ENCODE data around the gene HOXB4.

Gene HOXB4

DNA sequence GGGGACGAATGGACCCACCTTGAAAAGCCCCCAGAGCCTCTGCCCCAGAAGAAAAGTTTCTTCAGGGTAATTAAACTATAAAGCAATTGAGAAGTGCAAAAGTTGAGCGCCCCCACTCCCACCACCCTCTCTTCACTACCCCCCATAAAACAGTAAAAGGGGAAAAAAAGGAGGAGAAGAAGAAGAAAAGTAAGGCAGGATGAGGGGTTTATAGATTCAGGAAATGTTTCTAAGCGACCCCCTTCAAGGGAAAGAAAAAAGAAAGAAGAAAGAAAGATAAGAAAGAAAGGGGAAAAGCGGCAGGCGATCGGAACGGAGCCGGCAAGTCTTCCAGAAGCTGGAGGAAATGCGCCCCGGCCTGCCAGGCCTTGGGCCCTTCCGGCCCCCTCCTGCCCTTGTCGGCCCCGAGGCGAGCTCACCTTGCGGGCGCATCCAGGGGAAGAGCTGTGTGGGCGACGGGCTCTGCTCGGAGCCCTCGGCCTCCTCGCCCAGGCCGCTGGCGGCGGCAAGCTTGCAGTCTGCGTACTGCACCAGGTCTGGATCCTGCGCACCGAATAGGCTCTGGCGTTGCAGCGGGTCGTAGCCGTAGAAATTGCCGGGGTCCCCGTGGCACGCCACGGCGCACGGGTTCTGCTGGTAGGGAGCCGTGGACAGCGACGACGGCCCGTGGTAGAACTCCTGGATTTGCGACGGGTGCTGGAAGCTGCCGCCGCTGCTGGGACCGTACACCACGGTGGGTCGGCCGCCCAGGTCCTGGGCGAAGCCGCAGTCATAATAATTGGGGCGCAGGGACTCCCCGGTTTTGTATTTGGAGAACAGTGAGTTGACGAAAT, 35.9 kb upstream of the HOXB4 start:
- TF ChIP-seq, protein P1, sequence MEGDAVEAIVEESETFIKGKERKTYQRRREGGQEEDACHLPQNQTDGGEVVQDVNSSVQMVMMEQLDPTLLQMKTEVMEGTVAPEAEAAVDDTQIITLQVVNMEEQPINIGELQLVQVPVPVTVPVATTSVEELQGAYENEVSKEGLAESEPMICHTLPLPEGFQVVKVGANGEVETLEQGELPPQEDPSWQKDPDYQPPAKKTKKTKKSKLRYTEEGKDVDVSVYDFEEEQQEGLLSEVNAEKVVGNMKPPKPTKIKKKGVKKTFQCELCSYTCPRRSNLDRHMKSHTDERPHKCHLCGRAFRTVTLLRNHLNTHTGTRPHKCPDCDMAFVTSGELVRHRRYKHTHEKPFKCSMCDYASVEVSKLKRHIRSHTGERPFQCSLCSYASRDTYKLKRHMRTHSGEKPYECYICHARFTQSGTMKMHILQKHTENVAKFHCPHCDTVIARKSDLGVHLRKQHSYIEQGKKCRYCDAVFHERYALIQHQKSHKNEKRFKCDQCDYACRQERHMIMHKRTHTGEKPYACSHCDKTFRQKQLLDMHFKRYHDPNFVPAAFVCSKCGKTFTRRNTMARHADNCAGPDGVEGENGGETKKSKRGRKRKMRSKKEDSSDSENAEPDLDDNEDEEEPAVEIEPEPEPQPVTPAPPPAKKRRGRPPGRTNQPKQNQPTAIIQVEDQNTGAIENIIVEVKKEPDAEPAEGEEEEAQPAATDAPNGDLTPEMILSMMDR (IDR thresholded peaks at IDR 0.05; ENCODE audit: low read depth, low read length, missing control alignments): no peak
- no peak for DNase-seq (ENCODE audit: extremely low read depth, low read depth)
- H3K4me3 ChIP-seq (replicated peaks; ENCODE audit: low read depth, low read length): no peak overlapping the region

DNA sequence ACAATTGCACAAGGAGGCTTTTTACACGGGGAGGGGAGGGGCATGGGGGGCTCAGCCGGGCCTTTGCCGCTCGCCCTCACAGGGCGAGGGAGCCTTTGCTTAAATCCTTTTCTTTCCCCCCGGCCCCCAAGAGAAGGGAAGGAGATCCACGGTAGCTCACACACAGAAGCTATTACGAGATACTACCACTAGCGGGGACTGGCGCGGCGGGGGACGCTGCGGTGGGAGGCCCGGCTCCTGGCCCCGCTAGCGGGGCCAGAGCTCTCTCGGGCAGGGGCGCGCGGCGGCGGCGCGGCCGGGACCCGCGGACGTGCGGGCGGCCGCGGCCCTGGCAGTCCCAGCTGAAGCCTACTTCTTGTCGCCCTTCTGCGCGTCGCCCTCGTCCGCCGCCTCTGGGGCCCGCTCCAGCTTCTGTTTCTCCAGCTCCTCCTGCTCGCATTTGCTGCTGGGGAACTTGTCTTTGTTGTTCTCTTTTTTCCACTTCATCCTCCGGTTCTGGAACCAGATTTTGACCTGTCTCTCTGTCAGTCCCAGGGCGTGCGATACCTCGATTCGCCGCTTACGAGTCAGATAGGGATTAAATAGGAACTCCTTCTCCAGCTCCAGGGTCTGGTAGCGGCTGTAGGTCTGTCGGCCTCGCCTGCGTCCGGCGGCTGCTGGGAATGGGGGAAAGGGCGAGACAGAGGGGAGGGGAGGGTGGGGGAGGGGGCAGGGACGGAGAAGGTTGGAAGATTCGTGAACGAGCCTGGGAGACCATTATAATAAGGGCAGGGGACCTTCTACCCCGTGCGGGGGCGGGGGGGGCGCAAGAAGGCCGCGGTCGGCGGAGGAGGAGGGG, 34.9 kb upstream of the HOXB4 start:
- DNase-seq (ENCODE audit: extremely low read depth, low read depth): no peak
- TF ChIP-seq, protein P1 (IDR thresholded peaks at IDR 0.05; ENCODE audit: low read depth, low read length, missing control alignments): no peak
- H3K4me3 ChIP-seq (replicated peaks; ENCODE audit: low read depth, low read length): no peak overlapping the region

DNA sequence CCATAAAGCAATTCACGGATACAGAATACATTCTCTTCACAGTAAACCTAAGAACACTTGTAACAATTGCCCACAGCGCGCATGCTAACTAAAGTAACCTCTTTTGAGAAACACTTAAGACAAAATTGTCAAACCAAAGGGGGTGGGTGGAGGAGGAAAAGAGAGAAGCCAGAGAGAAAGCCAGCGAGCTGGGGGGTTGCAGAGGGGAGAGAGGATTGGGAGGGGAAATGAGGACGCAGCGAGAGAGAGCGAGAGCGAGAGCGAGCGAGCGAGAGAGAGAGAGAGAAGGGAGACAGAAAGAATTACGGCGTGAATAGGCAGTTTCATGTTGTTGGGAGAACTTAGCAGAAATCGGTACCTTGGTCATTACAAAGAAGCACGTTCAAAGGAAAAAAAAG, 34.3 kb upstream of the HOXB4 start:
- H3K4me3 ChIP-seq (replicated peaks; ENCODE audit: low read depth, low read length): no peak overlapping the region
- DNase-seq (ENCODE audit: extremely low read depth, low read depth): no peak
- TF ChIP-seq, protein P1 (IDR thresholded peaks at IDR 0.05; ENCODE audit: low read depth, low read length, missing control alignments): no peak

DNA sequence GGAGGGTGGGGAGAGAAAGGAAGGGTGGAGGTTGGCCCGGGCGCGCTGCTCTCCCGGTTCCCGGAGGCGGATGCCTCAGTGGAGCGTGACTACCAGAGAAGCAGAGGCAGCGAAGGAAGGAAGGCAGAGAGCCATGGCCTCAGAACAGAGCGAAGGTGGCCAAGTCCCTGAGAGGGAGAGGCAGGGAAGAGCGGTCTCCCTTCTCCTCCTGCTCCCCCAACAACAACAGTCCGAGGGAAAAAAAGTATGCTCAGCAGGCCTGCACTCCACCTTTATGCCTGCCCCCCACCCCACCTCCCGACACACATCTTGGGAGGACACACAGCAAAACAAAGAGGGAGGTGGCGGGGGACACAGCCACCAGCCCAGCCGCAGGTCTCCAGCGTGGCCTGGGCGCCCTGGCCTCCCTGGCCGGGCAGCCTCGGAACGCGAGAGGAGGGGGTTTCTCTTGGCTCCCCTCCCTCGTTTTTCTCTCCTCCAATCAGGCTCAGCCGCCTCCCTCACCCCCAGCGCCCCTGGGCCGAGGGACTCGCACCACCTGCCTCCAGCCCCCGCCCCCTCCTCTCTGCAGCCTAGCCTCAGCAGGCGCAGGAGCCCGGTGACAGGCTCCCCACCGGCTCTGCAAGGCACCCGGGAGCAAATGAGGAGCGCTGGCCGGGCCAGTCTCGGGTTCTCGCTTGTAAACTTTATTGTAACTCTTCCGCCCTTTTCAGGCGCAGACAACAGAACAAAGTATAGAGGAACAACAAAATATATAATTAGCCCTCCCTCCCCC, 33.7 kb upstream of the HOXB4 start:
- H3K4me3 ChIP-seq (replicated peaks; ENCODE audit: low read depth, low read length): no peak overlapping the region
- DNase-seq (ENCODE audit: extremely low read depth, low read depth): no peak

DNA sequence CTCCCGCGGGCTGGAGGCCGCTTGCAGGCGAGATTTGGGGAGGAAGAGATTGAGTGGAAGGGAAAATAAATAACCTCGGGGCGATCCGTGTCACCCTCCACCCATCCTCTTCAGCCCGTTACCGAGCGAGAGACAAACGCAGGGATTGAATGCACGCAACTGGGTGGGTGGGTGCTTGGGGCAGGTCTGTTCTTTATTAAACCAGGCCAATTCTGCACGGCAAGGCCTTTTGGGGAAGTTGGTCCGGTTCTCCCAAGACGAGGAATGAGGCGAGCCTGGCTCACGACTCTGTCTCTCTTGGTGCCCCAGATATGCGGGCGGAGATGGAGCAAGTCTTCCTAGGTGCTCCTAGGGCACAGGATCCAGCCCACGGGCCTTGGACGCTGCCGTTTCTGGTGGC, 33.1 kb upstream of the HOXB4 start:
- DNase-seq (ENCODE audit: extremely low read depth, low read depth): no peak
- peak overlapping the region; percentile 30; the same call in 1 of the 2 replicates for H3K4me3 ChIP-seq (replicated peaks; ENCODE audit: low read depth, low read length)
- TF ChIP-seq, protein P1 (IDR thresholded peaks at IDR 0.05; ENCODE audit: low read depth, low read length, missing control alignments): no peak

More for the DNA sequence above, 33.7 kb upstream of the HOXB4 start:
- TF ChIP-seq, protein P1 (IDR thresholded peaks at IDR 0.05; ENCODE audit: low read depth, low read length, missing control alignments): no peak
